ENCODE measurements around the gene G3BP2.

GRCh38 chr4:75634281-75634680 lies 38.9 kb downstream of the G3BP2 start:
- TF ChIP-seq POLR2A (IDR thresholded peaks at IDR 0.05), result no peak
- no peak for TF ChIP-seq CTCF (IDR thresholded peaks at IDR 0.05)
